ENCODE results near the gene DOK4.

Gene DOK4

DNA sequence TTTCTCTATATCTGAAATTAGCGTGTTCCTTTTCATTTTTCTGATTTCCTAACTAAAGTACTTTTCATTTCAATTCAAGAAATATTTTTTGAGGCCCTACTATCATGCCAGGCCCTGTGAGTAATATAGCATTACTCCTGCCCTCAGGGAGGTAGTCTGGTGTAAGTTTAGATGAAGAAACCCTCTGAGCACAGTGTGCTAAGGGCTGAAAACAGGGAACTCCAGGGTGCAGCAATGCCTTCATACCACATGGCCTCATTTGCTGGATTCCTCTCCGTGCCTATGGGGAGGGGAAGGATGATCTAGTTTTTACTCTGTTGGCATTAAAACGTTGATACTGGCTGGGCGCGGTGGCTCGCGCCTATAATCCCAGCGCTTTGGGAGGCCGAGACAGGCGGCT lies 34.3 kb downstream of the DOK4 start:
- peaks cover 32 to 62% of the 10 kb centered on the region in 2 experiments for H3K36me3 ChIP-seq (ENCODE audit: control insufficient read depth in 1 of 2, insufficient read depth in 2 of 2, low read depth in 1 of 2, low read length in 2 of 2)
- H4K91ac ChIP-seq (ENCODE audit: low read length) = no peak overlapping the region
- H3K9me3 ChIP-seq (ENCODE audit: control insufficient read depth, low read length) = no peaks in the 10 kb centered on the region
- no peaks in the 10 kb centered on the region for H3K27me3 ChIP-seq (ENCODE audit: control insufficient read depth in 1 of 2, insufficient read depth in 1 of 2, low read length in 2 of 2)
- H2AFZ ChIP-seq (ENCODE audit: low read depth, low read length) = no peak overlapping the region
- 99% methylated on average over 10 of the region's 10 CpGs for WGBS
- no peak overlapping the region for H3K4ac ChIP-seq (ENCODE audit: low read depth in 1 of 2, low read length in 2 of 2)
- H3K4me3 ChIP-seq (ENCODE audit: insufficient read depth in 1 of 2, low read depth in 1 of 2, low read length in 2 of 2) = no peak overlapping the region
- H3K23ac ChIP-seq (ENCODE audit: low read length in 2 of 2) = no peak overlapping the region
- H3K79me1 ChIP-seq (replicated peaks; ENCODE audit: low read length, poor library complexity, severe bottlenecking) = peaks cover 26% of the 10 kb centered on the region
- H3K14ac ChIP-seq (ENCODE audit: low read length in 2 of 2) = no peak overlapping the region
- H3K18ac ChIP-seq (ENCODE audit: low read depth in 1 of 2, low read length in 2 of 2) = no peak overlapping the region
- no peak overlapping the region for H2BK120ac ChIP-seq (ENCODE audit: low read depth, low read length)
- H4K8ac ChIP-seq (ENCODE audit: low read length) = no peak overlapping the region
- peak overlapping the region; percentile 6 for H3K9ac ChIP-seq (ENCODE audit: low read length)
- H2AK5ac ChIP-seq (ENCODE audit: low read length, severe bottlenecking) = no peak overlapping the region
- H3K4me1 ChIP-seq (ENCODE audit: control insufficient read depth, insufficient read depth, low read depth, low read length) = peaks cover 3% of the 10 kb centered on the region
- no peak overlapping the region for H2BK12ac ChIP-seq (ENCODE audit: low read length in 2 of 2)
- DNase-seq = no peak
- H3K4me2 ChIP-seq (ENCODE audit: low read length, poor library complexity, severe bottlenecking) = no peak overlapping the region
- H3K27ac ChIP-seq (ENCODE audit: low read length, poor library complexity, severe bottlenecking) = no peak overlapping the region
- no peak overlapping the region for H2BK5ac ChIP-seq (ENCODE audit: low read depth, low read length, poor library complexity, severe bottlenecking)
- H2BK15ac ChIP-seq (ENCODE audit: low read depth, poor library complexity, severe bottlenecking) = no peak overlapping the region

DNA sequence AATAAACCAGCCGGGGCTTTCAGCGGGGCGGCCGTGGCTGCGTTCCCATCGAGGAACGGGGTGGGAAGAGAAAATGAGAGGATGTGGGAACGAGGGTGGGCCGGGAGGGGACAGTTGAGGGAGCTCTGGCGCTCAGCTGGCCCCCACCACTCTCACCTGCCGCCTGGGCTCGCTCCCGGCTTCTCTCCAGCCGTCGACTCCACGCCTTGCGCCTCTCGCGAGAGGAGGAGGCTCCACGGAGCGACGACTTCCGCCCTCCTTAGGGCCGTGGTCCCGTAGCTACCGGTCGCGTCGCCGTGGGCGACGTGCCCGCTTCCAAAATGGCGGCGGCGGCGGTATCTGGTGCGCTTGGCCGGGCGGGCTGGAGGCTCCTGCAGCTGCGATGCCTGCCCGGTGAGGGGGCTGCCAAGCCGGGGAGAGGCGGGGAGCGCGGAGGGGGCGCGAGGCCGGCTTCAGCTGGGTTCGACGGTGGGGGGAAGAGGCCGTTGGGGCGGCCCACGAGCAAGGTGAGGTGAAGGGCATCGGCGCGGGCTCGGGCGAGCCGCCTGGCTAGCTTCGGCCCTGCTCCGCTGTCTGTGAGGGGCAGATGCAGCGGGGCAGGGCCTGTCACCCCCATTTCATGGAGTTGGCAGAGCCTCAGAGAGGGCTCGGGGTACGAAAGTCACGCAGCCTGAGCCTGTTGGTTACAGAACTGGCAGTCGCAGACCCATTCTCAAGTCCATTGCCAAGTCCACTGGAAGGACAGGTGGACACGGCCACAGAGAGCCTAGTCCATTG lies 38.9 kb downstream of the DOK4 start, which contains the start of the genes CIAPIN1 and COQ9:
CIAPIN1 (minus strand) TSS at position 200 of the 777 bp plus-strand sequence. CDS start 6,457 bp downstream, outside the sequence.
COQ9 (plus strand) TSS at position 294 of the 777 bp plus-strand sequence; CDS start at position 321, 27 bp downstream.
- Histone ChIP-seq H2BK12ac (ENCODE audit: low read length in 2 of 2) (no peak within 1 kb of the TSS), H3K23ac (ENCODE audit: low read length in 2 of 2) (peak within 1 kb of the TSS in 1 of 2 experiments; percentile 100), H3K4me3 (ENCODE audit: insufficient read depth in 1 of 2, low read depth in 1 of 2, low read length in 2 of 2) (peak within 1 kb of the TSS; percentile 96 to 97), H3K4ac (ENCODE audit: low read depth in 1 of 2, low read length in 2 of 2) (peak within 1 kb of the TSS; percentile 96 to 99), H4K91ac (ENCODE audit: low read length) (peak within 1 kb of the TSS; percentile 94), H3K27me3 (ENCODE audit: control insufficient read depth in 1 of 2, insufficient read depth in 1 of 2, low read length in 2 of 2) (no peaks in the 10 kb centered on the region), H3K36me3 (ENCODE audit: control insufficient read depth in 1 of 2, insufficient read depth in 2 of 2, low read depth in 1 of 2, low read length in 2 of 2) (peaks cover 7 to 16% of the 10 kb centered on the region in 2 experiments), H2BK15ac (ENCODE audit: low read depth, poor library complexity, severe bottlenecking) (peak within 1 kb of the TSS; percentile 77), H3K4me1 (ENCODE audit: control insufficient read depth, insufficient read depth, low read depth, low read length) (peaks cover 5% of the 10 kb centered on the region), H3K9ac (ENCODE audit: low read length) (peak within 1 kb of the TSS; percentile 95), H2BK120ac (ENCODE audit: low read depth, low read length) (peak within 1 kb of the TSS; percentile 96), H4K8ac (ENCODE audit: low read length) (peak within 1 kb of the TSS; percentile 99), H3K18ac (ENCODE audit: low read depth in 1 of 2, low read length in 2 of 2) (peak within 1 kb of the TSS; percentile 97 to 98), H3K4me2 (ENCODE audit: low read length, poor library complexity, severe bottlenecking) (peak within 1 kb of the TSS; percentile 58), H3K14ac (ENCODE audit: low read length in 2 of 2) (peak within 1 kb of the TSS; percentile 96 to 99), H2AFZ (ENCODE audit: low read depth, low read length) (peak within 1 kb of the TSS; percentile 97), H2AK5ac (ENCODE audit: low read length, severe bottlenecking) (peak within 1 kb of the TSS; percentile 43), H3K79me1 (replicated peaks; ENCODE audit: low read length, poor library complexity, severe bottlenecking) (peaks cover 32% of the 10 kb centered on the region), H2BK5ac (ENCODE audit: low read depth, low read length, poor library complexity, severe bottlenecking) (peak within 1 kb of the TSS; percentile 92), H3K27ac (ENCODE audit: low read length, poor library complexity, severe bottlenecking) (peak within 1 kb of the TSS; percentile 66), H3K9me3 (ENCODE audit: control insufficient read depth, low read length) (no peaks in the 10 kb centered on the region)
- 0% methylated on average over 56 of the region's 68 CpGs for WGBS
- peak; percentile 94 for DNase-seq

DNA sequence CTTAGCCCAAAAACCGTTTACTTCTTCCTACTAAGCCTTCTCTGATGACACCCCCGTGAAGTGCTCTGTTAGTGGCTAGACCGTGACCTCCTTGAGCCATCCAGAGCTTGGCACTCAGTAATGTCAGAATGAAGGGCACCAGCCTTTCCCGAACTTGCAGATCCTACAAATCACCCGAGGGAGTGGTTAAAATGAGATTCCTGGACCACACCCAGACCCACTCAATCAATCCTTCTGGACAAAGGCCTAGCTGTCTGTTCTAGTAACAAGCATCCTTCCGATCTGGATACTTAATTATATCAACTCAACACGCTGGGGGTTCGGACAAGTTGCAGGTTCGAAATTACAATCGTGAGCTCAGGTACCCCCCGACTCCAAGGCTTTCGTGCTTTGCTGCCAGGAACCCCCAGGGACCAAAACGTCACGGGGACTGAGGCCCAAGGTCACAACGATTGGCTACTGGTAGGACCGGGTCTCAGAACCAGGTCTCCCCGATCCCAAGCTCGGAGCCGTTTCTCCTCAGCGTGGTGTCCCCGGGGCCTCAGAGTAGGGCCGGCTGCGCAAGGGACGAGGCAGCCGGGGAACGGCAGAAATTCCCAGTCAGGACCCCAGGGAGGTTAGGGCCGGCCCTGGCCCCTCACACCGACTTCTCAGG lies 39.6 kb downstream of the DOK4 start:
- Histone ChIP-seq H2BK12ac (ENCODE audit: low read length in 2 of 2) (no peak overlapping the region), H3K4me2 (ENCODE audit: low read length, poor library complexity, severe bottlenecking) (peak overlapping the region; percentile 58), H2BK120ac (ENCODE audit: low read depth, low read length) (peak overlapping the region; percentile 74), H3K4me3 (ENCODE audit: insufficient read depth in 1 of 2, low read depth in 1 of 2, low read length in 2 of 2) (peak overlapping the region; percentile 96 to 97), H3K23ac (ENCODE audit: low read length in 2 of 2) (peak overlapping the region in 1 of 2 experiments; percentile 77), H3K14ac (ENCODE audit: low read length in 2 of 2) (peak overlapping the region in 1 of 2 experiments; percentile 67), H3K9me3 (ENCODE audit: control insufficient read depth, low read length) (no peaks in the 10 kb centered on the region), H3K18ac (ENCODE audit: low read depth in 1 of 2, low read length in 2 of 2) (peak overlapping the region; percentile 86 to 94), H2BK5ac (ENCODE audit: low read depth, low read length, poor library complexity, severe bottlenecking) (peak overlapping the region; percentile 75), H2BK15ac (ENCODE audit: low read depth, poor library complexity, severe bottlenecking) (peak overlapping the region; percentile 26), H3K27me3 (ENCODE audit: control insufficient read depth in 1 of 2, insufficient read depth in 1 of 2, low read length in 2 of 2) (no peaks in the 10 kb centered on the region), H3K9ac (ENCODE audit: low read length) (peak overlapping the region; percentile 95), H3K4me1 (ENCODE audit: control insufficient read depth, insufficient read depth, low read depth, low read length) (peaks cover 5% of the 10 kb centered on the region), H3K79me1 (replicated peaks; ENCODE audit: low read length, poor library complexity, severe bottlenecking) (peaks cover 34% of the 10 kb centered on the region), H2AK5ac (ENCODE audit: low read length, severe bottlenecking) (peak overlapping the region; percentile 43), H3K4ac (ENCODE audit: low read depth in 1 of 2, low read length in 2 of 2) (peak overlapping the region; percentile 81 to 90), H4K91ac (ENCODE audit: low read length) (peak overlapping the region; percentile 79), H3K36me3 (ENCODE audit: control insufficient read depth in 1 of 2, insufficient read depth in 2 of 2, low read depth in 1 of 2, low read length in 2 of 2) (peaks cover 4 to 13% of the 10 kb centered on the region in 2 experiments), H4K8ac (ENCODE audit: low read length) (peak overlapping the region; percentile 45), H2AFZ (ENCODE audit: low read depth, low read length) (peak overlapping the region; percentile 32), H3K27ac (ENCODE audit: low read length, poor library complexity, severe bottlenecking) (peak overlapping the region; percentile 66)
- 7% methylated on average over 28 of the region's 28 CpGs for WGBS
- peak; percentile 68 for DNase-seq

DNA sequence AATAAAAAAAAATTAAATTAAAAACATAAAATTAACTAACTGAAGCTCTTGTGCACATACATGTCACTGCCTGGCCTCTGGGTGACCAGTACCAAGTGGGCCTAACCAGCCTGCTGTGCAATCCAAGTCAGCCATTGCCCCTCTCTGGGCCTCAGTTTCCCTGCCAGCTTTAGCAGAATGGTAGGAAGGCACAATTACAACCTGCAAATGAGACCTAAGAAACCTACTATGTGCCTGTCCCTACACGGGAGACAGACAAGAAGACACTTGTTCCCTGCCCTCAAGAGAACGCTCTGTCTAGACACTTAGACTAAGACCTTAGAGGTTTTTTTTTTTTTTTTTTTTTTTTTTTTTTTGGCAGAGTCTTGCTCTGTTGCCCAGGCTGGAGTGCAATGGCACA lies 40.8 kb downstream of the DOK4 start:
- Histone ChIP-seq H2BK5ac (ENCODE audit: low read depth, low read length, poor library complexity, severe bottlenecking) (no peak overlapping the region), H2AK5ac (ENCODE audit: low read length, severe bottlenecking) (no peak overlapping the region), H2BK12ac (ENCODE audit: low read length in 2 of 2) (no peak overlapping the region), H4K91ac (ENCODE audit: low read length) (no peak overlapping the region), H3K4ac (ENCODE audit: low read depth in 1 of 2, low read length in 2 of 2) (no peak overlapping the region), H3K9me3 (ENCODE audit: control insufficient read depth, low read length) (no peaks in the 10 kb centered on the region), H3K9ac (ENCODE audit: low read length) (no peak overlapping the region), H3K4me3 (ENCODE audit: insufficient read depth in 1 of 2, low read depth in 1 of 2, low read length in 2 of 2) (no peak overlapping the region), H3K18ac (ENCODE audit: low read depth in 1 of 2, low read length in 2 of 2) (no peak overlapping the region), H3K23ac (ENCODE audit: low read length in 2 of 2) (no peak overlapping the region), H2BK120ac (ENCODE audit: low read depth, low read length) (no peak overlapping the region), H3K4me1 (ENCODE audit: control insufficient read depth, insufficient read depth, low read depth, low read length) (peaks cover 5% of the 10 kb centered on the region), H3K36me3 (ENCODE audit: control insufficient read depth in 1 of 2, insufficient read depth in 2 of 2, low read depth in 1 of 2, low read length in 2 of 2) (peaks cover 3 to 14% of the 10 kb centered on the region in 2 experiments), H3K4me2 (ENCODE audit: low read length, poor library complexity, severe bottlenecking) (no peak overlapping the region), H3K14ac (ENCODE audit: low read length in 2 of 2) (no peak overlapping the region), H4K8ac (ENCODE audit: low read length) (no peak overlapping the region), H3K79me1 (replicated peaks; ENCODE audit: low read length, poor library complexity, severe bottlenecking) (peaks cover 36% of the 10 kb centered on the region), H3K27ac (ENCODE audit: low read length, poor library complexity, severe bottlenecking) (no peak overlapping the region), H3K27me3 (ENCODE audit: control insufficient read depth in 1 of 2, insufficient read depth in 1 of 2, low read length in 2 of 2) (no peaks in the 10 kb centered on the region), H2BK15ac (ENCODE audit: low read depth, poor library complexity, severe bottlenecking) (no peak overlapping the region), H2AFZ (ENCODE audit: low read depth, low read length) (no peak overlapping the region)
- WGBS = 96% methylated on average over 2 of the region's 2 CpGs
- DNase-seq = no peak
